NT2/D1 (cell line): ENCODE results near the gene TNFSF15.
A peak's percentile ranks its signal among the peaks of the same experiment; 100 is the strongest.

ENCODE experiments used
- DNase-seq: peaks from one replicate; pipeline ENCODE4 v3.0.0-alpha.2; 2011; ENCODE audit warnings: low read depth, low spot score
- H3K27me3 ChIP-seq: 2 replicates; pipeline ENCODE4 v1.6.0; 2011; ENCODE audit warnings: mild to moderate bottlenecking; ENCODE audit not compliant: insufficient read length, insufficient read depth
- H3K36me3 ChIP-seq: 2 replicates; pipeline ENCODE4 v1.6.1; 2011; ENCODE audit warnings: mild to moderate bottlenecking, low read length, mixed read lengths; ENCODE audit not compliant: insufficient read depth, insufficient read length
- H3K4me1 ChIP-seq: 2 replicates; pipeline ENCODE4 v1.5.1; 2011; ENCODE audit not compliant: insufficient read depth, insufficient read length
- H3K4me3 ChIP-seq: 2 replicates; pipeline ENCODE4 v1.5.1; 2011; ENCODE audit warnings: low read depth; ENCODE audit not compliant: insufficient read length
- H3K9ac ChIP-seq: 2 replicates; pipeline ENCODE4 v1.6.0; 2011; ENCODE audit warnings: low read depth; ENCODE audit not compliant: insufficient read length
- H3K9me3 ChIP-seq: 2 replicates; pipeline ENCODE4 v1.5.1; 2011; ENCODE audit warnings: mild to moderate bottlenecking, low read length; ENCODE audit not compliant: insufficient read depth
- SUZ12 ChIP-seq: IDR thresholded peaks from 2 replicates; pipeline ENCODE4 v1.6.1; 2011; ENCODE audit not compliant: insufficient read length, insufficient read depth; ENCODE audit errors: extremely low read depth
- YY1 ChIP-seq: IDR thresholded peaks from 2 replicates; pipeline ENCODE4 v1.6.1; 2011; ENCODE audit not compliant: insufficient read length, insufficient read depth
- ZNF274 ChIP-seq: IDR thresholded peaks from 2 replicates; pipeline ENCODE4 v1.6.1; 2011; ENCODE audit warnings: mild to moderate bottlenecking, low read depth, low read length

Gene TNFSF15

DNA sequence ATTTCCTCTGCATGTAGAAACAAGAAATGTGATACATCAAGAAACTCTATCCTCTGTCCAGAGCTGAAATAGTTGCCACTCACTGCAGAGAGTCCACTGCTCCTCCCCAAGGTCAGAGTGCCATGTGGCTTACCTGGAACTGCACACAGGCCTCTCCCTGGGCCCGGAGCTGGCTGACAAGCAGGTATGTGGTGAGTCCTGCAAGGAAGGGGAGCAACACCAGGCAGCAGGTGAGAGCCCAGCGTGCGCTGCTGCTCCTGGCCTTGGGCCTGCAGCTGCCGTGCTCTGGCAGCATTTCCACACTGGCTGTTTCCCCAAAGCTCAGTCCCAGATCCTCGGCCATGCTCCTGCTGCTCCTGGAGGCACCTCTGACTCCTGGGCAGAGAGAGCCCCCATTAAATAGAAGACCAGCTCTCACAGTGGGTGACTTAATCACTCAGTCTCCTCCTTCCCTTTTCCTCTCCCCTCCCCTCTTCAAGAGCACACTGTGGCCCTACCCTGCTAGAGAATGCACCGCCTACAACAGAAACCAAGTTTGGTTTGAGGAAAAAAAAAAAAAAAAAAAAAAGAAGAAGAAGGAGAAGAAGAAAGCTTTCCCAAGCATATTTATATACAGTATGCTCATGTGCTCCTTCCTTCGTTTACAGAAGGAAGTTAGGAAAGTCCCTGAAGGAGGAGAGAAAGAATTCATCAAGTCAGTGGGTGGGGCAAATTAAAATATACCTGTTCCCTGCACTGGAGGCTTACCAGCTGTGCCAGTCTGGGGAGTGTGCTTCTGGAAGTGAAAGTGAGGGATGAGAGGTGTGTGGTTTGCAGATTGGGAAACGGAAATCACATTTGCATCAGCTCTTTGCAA lies at the start of gene TNFSF15:
TSS of gene TNFSF15 (minus strand) at position 370 of the 856 bp plus-strand sequence. CDS start at position 343, 27 bp downstream.
- Histone ChIP-seq H3K27me3 (no peaks in the 10 kb centered on the region), H3K4me3 (peak within 1 kb of the TSS; percentile 32), H3K9me3 (no peaks in the 10 kb centered on the region), H3K9ac (peak within 1 kb of the TSS; percentile 39), H3K4me1 (peaks cover 3% of the 10 kb centered on the region), H3K36me3 (no peaks in the 10 kb centered on the region)
- DNase-seq: peak; percentile 25
- TF ChIP-seq SUZ12 (no peak), ZNF274 (no peak), YY1 (no peak)

- Histone ChIP-seq H3K4me1 (no peaks in the 10 kb centered on the region), H3K4me3 (no peak overlapping the region), H3K9ac (no peak overlapping the region), H3K36me3 (no peaks in the 10 kb centered on the region), H3K27me3 (no peaks in the 10 kb centered on the region), H3K9me3 (no peaks in the 10 kb centered on the region)
- no peak for DNase-seq
- TF ChIP-seq ZNF274 (no peak), YY1 (no peak), SUZ12 (no peak)
These were observed 49.6 kb upstream of the TNFSF15 start for GRCh38 chr9:114855488-114855887.

DNA sequence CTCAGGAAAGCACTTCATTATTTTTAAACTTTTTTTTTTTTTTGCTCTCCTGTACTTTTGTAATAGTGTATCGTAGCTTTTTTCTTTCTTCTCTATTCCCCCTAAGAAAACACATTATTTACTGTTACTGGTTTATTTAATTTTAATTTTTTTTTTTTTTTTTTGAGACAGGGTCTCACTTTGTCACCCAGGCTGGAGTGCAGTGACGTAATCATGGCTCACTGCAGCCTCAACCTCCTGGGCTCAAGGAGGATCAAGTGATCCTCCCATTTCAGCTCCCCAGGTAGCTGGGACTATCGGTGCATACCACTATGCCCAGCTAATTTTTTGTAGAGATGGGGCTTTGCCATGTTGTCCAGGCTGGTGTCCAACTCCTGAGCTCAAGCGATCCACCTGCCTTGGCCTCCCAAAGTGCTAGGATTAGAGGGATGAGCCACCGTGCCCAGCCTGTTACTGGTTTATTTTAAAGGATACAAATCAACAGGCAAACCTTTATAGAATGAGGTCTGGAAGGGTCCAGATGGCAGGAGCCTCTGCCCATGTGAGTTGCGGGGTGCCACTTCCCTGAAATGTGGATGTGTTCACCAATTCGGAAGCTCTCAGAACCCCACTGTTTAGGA lies 49.0 kb upstream of the TNFSF15 start:
- TF ChIP-seq YY1 (no peak), SUZ12 (no peak), ZNF274 (no peak)
- Histone ChIP-seq H3K27me3 (no peaks in the 10 kb centered on the region), H3K36me3 (no peaks in the 10 kb centered on the region), H3K4me3 (no peak overlapping the region), H3K4me1 (no peaks in the 10 kb centered on the region), H3K9me3 (no peaks in the 10 kb centered on the region), H3K9ac (no peak overlapping the region)
- no peak for DNase-seq

DNA sequence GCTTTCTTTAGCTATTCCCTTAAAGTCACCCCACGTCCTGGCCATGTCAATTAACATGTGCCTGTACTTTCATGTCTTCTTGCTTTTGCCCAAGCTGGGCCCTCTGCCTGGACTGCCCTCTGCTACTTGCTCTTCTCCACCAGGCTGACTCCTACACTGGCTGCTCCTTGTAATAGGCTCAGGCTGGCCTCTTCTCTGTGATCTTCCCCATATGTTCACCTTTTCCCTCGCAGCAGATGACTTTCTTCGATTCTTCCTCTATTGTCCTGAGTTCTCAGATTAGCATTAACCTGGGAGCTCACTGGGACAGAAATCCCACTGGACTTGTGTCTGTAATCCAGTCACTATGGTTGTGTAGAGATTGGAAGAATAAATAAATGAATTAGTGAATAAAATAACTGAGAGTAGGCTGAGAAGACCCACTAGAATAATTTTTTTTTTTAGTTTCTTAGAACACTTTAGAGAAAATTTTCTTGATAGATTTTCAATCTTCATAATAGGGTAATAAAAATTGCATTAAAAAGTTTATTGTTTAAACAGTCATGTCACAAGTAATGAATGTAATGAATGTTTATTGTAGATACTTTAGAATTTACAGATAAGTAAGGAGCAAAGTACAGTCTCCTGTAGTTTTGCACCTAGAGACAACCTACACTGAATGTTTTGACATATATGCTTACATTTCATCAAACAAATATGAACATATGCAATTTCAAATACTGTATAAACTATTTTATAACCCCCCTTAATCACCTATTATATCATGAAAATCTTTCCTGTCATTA lies 47.4 kb upstream of the TNFSF15 start:
- DNase-seq: no peak
- Histone ChIP-seq H3K9me3 (no peaks in the 10 kb centered on the region), H3K9ac (no peak overlapping the region), H3K4me3 (no peak overlapping the region), H3K4me1 (no peaks in the 10 kb centered on the region), H3K27me3 (no peaks in the 10 kb centered on the region), H3K36me3 (no peaks in the 10 kb centered on the region)
- TF ChIP-seq SUZ12: no peak

DNA sequence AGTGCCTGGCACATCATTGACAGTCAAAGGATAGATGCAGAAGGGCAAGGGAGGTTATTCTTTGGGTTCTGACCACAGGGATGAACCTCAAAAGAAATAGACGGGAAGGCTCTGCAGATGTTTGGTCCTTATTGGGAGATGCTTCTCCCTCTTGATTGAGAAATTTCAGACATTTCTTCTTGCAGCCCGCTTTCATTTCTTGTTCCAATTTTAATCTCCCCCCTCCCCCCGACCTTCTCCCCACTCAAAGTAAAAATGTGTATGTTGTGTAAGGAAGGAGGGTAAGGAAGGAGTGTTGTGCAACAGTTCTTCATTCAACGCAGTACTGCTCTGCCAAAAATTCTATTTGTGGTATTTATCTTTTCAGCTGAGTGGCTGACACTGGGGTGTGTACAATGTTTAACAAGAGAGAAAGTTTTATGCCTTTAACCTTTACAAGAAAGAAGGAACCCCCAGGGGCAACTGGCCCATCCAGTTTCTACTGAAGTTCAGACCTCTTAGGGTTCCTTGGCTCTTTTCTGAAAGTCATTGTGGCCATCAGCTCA lies 46.3 kb upstream of the TNFSF15 start:
- TF ChIP-seq YY1: no peak
- TF ChIP-seq SUZ12: no peak
- no peak for TF ChIP-seq ZNF274
- DNase-seq: no peak
- H3K4me3 ChIP-seq: no peak overlapping the region
- H3K9me3 ChIP-seq: no peaks in the 10 kb centered on the region
- no peaks in the 10 kb centered on the region for H3K36me3 ChIP-seq
- no peaks in the 10 kb centered on the region for H3K4me1 ChIP-seq
- H3K27me3 ChIP-seq: no peaks in the 10 kb centered on the region
- no peak overlapping the region for H3K9ac ChIP-seq

DNA sequence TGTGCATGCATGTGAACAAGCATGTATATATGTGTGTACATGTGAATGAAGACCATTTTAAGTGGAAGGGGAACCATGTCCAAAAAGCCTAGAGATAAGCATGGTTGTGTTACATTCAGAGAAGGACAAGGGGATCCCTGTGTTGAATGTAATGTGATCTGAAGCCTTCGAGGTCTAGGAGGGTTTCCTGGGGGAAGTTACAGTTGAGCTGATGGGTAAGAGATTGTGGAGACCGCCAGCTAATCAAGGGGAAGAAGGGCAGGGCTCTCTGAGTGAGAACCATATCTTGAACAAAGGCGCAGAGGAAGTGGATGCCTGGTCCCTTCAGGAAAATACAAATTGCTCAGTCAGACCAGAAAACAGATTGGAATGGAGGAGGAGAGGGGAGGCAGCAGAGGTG lies 45.5 kb upstream of the TNFSF15 start:
- no peak for DNase-seq
- no peaks in the 10 kb centered on the region for H3K9me3 ChIP-seq
- H3K36me3 ChIP-seq: no peaks in the 10 kb centered on the region
- H3K4me3 ChIP-seq: no peak overlapping the region
- no peak overlapping the region for H3K9ac ChIP-seq
- H3K4me1 ChIP-seq: no peaks in the 10 kb centered on the region
- TF ChIP-seq SUZ12: no peak
- TF ChIP-seq ZNF274: no peak
- TF ChIP-seq YY1: no peak
- H3K27me3 ChIP-seq: no peaks in the 10 kb centered on the region

DNA sequence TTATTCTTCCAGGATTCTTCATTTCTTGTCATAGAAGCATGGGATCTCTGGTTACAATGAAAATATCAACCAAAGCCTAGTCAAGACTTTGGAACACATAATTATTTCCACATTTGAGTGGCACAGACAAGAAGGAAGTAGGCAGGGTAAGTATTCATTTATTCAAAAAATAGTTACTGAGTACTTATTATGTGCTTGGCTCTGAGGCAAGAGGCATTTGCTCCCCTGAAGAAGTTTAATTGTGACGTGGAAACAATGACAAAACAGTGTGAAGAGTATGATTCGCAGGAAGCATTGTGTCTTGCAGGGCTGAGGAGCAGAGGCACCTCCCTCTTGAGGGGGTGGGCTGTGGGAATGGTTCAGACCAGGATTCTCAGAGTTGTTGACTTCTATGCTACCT lies 45.0 kb upstream of the TNFSF15 start:
- Histone ChIP-seq H3K9ac (no peak overlapping the region), H3K36me3 (no peaks in the 10 kb centered on the region), H3K27me3 (no peaks in the 10 kb centered on the region), H3K4me3 (no peak overlapping the region), H3K9me3 (no peaks in the 10 kb centered on the region), H3K4me1 (no peaks in the 10 kb centered on the region)
- DNase-seq: no peak
- TF ChIP-seq YY1 (no peak), SUZ12 (no peak), ZNF274 (no peak)
